HG03097 (cell line): ENCODE data around the gene C11orf91.
"Not testable (repeated sequence)": the region's sequence is repeated elsewhere in the genome, so short reads cannot be mapped to it uniquely, and the experiment has no call there.

Experiments used
- ATAC-seq: cut with Tn5 transposase; IDR thresholded peaks from one replicate; pipeline ENCODE4 v1.9.1; 2021; ENCODE audit not compliant: unreplicated experiment, low FRiP score

C11orf91 gene

DNA sequence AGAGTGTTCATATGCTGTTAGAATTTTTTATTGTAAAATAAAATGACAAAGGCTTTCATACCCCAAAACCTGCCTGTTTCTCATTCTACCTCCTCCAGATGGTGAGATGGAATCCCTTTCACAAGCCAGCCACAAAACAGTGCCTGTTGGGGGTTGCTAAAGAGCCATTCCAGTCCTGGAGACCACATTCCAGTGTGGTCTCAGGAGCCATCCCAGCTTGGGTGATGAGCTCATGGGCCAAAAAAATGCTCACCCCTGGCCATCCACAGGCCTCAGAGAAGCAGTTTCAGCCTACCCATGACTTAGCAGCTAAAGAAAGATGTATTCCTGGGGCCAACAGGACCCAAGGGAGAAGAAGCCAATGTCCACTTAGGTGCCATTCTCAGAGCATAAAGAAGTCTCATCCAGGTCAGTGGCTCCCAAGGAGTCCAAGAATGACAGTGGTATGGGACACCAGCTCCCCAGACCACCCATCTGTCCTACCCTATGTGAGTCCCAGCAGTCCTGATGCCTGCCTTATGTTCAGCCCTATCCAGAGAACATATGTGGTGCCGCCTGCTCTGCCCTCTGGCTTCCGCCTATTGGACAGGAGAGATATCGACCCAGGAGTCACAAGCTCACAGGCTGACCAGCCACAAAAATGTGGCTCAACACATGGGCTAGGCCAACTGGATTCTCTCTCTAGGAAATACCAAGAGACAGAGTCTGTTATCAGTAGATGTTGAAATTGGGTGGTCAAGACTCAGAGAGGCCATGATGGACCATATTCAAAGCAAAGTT lies 26.4 kb downstream of the C11orf91 start:
- ATAC-seq = no peak

DNA sequence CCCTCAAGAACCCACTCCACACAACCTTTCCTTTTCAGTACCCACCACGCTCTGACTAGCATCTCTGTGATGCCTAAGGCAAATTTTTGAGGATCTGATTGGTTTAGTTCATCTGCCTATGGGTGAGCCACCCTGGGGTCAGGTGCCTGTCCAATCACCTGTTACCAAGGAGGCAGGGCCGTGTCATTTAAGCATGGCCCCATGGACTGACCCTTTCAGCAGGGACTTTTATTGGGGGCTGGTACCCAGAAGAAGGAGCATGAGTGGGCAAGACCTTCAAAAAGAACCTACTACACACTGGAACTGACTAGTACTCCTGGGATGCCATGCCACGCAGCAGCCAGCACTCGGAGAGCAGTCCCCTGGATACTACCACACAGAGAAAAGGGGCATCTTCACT lies 28.4 kb downstream of the C11orf91 start:
- no peak for ATAC-seq

DNA sequence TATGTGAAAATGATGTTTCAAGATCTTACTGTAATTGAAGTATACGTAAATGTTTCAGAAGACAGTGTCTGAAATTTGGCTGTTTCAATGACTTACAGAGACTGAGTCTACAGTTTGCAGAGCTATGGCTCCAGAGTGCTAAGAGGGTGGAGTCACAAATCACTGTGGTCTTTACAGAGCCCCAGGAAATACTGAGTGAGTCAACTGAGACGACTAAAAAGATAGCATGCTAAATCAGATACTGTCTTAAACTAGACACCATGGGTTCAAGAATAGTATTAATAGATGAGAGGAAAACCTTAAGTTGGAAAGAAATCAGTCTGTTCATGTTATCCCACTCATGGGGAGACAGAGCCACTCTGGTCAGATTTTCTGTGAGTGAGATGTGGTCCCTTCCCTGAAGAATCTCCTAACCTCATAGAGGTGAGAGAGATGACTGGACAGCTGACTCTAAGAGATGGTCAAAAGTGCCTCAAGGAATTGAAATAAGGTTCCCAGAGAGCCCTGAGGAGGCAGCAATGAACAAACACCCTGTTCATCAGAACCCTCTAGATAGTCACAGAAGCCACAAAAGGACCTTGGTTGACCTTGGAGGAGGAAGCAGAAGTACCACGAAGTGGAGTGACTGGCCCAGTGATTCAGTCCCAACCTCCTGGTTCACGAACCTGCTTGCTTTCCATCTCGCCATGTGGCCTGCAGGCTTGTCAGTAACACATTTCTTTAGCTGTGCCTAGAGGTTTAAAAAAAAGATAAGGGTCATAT lies 30.2 kb downstream of the C11orf91 start:
- ATAC-seq = no peak

DNA sequence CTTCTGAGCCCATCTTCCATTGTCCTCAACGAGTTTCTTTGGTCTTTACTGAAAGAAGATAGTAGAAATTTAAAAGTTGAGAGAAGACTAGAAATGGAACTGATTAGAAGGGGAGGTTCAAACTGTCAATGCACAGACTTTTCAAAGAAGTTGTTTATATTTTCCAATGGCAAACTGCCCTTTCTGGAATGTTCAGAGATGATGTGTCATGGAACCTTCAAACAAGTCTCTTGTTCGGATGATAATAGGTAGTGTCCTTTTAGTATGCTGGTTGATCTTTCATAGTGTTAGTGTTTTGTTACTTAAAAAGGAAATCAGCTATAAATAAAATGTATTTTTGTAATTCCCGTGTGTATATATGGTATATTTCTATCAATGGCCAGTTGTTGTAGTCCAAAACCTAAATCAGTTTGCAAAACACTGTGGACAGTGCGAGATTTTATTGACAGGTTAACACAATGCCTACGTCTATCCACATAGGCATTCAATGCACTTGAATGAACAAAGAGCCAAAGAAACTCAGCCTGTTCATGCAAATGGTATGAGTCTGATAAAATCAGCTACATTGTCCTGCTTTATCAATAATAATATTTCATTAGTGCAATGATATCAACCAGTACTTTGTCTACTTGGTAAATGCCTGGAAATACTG lies 30.9 kb downstream of the C11orf91 start:
- ATAC-seq = no peak

DNA sequence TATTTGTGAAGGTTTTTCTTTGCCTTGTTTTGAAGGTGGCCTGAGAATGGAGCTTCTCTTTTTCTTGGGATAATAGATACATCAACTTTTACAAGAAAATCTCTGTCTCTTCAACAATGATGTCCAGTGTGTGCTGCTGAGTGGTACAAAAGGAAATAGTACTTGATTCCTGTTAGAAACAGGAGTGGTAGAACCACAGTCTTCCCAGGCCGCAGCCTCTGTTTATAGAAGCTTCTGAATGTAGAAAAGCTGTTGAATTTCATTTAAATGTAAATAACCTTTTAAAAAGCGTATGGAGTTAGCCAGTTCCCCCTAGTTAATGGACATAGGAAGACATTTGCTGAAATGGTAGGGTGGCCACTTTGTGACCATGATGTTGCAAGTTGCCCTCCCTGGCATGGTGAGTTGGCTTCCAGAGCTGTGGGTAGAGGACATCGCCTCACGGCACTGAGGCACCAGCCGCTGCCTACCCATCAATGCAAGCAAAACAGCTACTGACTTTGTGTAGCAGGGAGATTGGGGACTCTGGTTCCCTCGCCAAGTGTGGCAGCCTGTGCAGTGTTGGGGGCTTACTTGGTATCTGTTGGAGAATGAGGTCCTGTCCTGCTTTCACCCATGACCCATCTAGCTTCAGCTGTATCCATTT lies 31.6 kb downstream of the C11orf91 start:
- ATAC-seq = no peak

DNA sequence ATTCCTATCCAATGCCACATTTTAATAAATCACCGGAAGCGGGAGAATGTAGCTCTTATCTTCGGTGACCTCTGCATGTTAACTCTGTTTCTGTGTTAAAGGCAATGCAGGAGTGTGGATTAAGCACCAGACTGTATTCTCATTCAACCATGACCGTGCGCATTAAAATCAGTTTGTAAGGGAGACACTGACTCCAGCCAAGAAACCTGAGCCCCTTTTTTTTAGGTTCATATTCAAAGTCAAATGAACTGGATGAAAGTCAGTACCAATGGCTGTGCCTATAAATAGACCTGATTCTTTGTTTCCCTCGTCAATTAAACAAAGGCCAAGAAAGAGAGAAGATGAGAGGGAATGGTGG lies 32.2 kb downstream of the C11orf91 start:
- no peak for ATAC-seq

DNA sequence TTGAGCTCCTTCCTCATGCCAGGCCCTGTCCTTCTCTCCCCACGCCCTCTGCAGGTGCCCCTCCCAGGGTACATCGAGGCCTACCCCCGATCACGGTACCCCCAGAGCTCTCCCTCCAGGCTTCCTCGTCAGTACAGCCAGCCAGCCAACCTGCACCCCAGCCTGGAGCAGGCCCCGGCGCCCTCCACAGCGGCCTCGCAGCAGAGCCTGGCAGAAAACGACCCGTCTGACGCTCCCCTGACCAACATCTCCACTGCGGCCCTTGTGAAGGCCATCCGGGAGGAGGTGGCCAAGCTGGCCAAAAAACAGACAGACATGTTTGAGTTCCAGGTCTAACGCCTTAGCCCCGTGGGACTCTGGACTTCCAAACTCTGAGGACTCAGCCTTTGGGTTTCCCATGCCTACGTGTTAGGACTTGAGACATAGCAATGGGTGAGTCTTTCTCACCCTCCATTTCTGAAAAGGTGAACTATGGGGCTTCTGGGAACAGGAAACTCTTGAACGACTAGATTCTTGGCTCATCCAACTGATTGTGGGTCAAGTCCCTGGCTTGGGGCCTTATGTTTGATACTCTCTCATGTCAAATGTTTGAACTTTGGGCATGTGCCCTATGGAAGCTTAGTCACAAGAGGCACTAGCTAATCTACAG lies 32.7 kb downstream of the C11orf91 start:
- no peak for ATAC-seq

DNA sequence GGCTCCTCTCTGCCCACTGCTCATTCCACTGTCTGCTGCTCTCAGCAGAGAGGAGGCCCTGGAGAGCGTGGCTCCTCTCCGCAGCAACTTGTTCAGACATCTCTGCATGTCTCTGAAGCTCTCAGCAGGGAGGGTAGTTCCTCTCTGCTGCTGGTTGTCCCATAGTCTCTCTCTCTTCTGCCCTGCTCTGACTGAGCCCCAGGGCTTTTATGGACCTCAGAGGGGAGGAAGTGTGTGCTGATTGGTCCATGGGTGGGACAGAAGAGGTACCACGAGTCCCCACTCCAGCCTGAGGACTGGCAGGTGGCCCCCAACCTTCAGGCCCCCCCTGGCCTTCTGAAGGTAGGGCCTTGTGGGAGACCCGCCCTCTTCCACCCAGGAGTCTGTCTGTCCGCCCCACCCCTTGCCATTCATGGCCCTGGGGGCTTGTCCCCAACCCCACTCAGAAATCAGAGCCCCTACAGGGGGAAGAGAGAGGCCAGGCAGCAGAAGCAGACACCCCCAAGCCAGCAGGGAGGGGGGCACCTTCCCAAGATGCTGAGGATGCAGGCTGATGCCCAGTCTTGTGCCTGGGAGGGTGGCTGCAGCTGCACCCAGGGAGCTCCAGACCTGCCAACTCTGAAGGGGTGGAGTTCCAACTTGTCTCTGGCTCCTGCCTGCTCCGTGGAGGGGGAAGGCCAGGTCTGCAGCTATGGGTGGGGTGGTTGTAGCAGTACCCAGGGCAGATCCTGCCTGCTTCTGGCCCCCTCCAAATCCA lies 35.1 kb downstream of the C11orf91 start:
- no peak for ATAC-seq

DNA sequence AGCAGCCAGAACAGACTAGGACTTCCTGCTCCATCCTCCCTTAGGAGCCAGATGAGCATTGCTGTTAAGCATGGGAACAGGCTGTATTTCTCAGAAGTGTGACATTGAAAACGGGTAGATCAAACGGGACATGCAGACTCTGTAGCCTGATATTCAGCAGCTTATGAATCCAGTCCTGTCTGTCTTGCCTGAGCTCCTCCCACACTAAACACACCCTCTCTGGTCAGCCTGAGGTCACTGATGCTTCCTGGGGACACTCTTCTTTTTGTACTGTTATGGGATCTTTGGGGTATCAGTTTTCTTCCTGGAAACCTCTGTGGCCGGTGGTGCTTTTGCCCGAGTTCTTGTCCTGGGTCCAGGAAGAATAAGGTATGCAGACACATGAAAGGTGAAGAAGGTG lies 35.8 kb downstream of the C11orf91 start:
- ATAC-seq = no peak

DNA sequence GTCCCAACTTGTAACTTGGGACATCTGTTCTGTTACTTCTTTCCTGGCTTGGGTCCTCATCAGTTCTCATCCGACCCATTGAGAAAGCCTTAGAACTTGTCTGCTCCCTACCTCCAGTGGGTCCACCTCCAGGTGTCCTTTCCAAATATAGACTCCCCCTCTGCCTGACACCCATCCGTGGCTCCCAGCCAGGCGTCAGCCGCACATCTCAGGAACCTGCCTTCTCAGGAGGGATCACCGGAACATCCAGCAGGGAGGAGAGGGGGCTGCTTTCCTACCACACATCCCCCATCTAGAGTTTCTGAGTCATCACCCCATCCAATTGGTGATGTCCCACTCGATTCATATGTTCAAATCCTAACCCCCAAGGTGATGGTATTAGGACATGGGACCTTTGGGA lies 36.5 kb downstream of the C11orf91 start:
- ATAC-seq = no peak

DNA sequence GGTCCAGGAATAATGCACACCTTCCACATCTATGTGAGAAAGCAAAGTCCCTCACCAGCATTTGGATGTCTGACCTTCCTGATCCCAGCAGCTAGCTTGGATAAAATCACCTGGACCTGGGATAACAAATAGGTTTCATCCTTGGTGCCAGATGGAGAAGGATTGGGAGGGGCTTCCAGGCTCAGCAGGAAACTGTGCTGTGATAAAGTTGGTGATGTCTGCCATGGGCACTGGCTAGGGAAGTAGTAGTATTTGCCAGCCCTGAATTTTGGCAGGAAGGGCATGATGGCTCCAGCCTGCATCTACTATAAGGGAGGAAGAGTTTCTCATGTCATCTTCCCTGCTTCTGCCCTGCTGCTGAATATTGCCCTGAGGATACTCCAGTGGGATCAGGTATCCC lies 37.5 kb downstream of the C11orf91 start:
- no peak for ATAC-seq

DNA sequence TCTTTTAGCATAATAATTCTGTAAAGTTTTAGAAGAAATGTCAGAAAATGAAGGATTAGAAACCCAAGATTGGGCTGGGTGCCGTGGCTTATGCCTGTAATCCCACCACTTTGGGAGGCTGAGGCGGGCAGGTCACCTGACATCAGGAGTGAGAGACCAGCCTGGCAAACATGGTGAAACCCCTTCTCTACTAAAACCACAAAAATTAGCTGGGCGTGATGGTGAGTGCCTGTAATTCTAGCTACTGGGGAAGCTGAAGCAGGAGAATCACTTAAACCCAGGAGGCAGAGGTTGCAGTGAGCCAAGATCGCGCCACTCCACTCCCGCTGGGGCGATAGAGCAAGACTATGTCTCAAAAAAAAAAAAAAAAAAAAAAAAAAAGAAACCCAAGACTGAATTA lies 39.1 kb downstream of the C11orf91 start:
- ATAC-seq = not testable (repeated sequence)

DNA sequence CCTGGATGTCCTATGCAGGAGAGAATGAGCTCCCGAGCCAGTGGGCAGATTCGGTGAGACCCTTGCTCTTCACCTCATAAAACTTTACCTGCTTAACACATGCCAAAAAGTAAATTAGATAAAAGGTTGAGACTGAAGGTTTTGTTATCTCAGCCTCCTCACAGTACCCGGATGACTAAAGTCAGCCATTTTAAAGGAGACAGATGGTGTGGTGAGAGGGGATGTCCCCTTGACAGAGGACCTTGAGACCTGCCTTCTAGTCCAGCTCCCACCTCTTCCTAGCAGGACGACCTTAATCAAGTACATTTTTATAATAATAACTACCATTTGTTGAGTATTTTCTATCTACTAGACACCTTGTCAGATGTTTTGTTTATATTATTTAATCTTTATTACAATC lies 39.7 kb downstream of the C11orf91 start:
- no peak for ATAC-seq

DNA sequence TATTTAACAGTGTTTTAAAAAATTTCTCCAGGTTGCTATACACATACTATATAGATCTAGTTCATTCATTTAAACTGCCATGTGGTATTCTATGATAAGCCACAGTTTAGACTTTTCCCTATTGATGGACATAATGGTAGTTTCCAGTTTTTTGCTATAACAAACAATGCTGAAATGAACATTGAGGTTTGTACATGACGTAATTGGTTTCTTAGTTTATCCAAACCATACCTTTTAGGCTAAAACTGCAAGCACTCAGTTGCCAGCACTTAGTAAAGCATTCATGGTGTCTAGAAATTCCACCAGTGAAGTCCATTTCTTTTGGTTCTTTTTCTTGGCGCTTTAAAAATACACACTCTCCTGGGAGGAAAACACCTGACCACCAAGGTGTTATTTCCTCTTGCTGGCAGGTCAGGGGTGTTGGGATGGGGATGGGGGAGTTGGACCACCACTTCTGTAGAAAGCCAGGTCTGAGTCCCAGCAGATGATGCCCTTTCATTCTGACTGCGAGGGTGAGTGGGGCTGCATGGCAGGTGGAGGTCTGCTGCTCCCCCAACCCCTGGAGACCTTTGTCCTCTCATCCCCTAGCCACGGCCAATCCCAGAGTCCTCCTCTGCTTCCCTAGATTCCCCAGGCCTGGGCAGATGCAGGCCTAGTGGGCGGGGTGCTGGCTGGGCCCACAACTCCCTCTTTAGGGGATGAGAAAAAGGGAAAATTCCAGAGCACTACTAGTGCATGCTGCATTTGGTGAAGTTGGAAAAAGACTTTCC lies 41.1 kb downstream of the C11orf91 start:
- ATAC-seq = no peak

DNA sequence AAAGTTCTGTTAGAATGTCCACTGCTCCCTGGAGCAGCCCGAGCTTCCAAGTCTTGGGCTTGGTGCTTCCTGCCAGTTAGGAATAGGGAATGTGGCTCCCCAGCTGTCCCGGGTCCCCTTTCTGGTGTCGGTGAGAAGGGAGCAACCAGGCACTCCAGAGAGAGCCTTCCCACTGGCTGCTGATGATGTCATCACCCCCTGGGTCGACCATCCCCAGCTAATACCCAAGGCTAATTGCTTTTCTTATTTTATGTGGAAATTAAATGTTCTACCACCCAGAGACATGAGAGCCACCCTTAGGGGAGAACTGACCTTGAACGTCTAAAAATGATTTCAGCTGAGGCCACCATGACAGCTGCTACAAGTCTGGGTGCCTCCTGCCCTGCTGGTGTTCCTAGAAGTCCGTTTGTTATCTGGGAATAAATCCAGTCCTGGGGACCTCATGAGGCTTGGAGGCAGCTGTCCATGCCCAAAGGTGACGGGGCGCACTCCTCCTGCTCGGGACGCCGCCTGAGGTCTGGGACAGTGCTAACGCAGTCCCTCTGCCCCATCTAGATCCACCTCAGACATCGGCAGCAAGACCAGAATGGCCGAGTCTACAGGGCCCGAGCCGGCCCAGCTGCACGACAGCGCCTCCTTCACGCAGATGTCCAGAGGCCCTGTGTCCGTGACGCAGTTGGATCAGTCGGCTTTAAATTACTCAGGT lies 42.3 kb downstream of the C11orf91 start:
- ATAC-seq = no peak

DNA sequence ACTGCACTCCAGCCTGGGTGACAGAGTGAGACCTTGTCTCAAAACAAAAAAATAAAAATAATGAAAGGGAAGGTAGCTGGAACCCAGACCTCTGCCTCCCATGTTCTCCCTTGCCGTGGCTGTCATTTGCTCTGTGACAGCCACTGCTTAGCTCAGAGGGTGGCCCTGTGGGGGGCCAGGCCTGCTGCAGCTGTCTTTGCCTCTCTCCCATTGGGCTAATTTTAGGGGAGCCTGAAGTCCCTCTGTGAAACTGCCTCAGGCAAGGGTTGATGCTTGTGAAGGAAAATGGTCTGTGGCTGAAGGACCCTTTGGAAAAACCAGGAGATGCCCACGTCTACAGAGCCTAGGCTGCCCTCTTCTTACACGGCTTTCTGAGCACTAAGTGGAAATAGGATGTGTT lies 42.9 kb downstream of the C11orf91 start:
- no peak for ATAC-seq

DNA sequence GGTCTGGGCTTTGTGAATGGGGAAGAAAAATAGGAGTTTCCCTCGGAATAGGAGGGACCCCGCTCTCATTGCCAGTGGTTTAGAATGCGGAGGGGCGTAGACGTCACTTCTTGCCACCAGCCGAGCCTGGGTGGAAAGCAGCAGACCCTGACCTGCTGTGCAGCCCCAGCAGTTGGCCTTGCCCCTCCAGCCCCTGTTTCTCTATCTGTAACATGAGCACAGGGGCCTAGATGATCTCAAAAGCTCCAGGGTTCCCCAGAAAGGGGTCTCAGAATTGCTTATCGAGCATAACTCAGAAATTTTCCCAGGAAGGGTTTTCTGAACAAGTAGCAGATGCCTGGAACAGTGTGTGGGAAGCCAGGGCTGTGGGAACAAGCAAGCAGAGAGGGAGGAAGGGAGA lies 43.9 kb downstream of the C11orf91 start:
- ATAC-seq = no peak

DNA sequence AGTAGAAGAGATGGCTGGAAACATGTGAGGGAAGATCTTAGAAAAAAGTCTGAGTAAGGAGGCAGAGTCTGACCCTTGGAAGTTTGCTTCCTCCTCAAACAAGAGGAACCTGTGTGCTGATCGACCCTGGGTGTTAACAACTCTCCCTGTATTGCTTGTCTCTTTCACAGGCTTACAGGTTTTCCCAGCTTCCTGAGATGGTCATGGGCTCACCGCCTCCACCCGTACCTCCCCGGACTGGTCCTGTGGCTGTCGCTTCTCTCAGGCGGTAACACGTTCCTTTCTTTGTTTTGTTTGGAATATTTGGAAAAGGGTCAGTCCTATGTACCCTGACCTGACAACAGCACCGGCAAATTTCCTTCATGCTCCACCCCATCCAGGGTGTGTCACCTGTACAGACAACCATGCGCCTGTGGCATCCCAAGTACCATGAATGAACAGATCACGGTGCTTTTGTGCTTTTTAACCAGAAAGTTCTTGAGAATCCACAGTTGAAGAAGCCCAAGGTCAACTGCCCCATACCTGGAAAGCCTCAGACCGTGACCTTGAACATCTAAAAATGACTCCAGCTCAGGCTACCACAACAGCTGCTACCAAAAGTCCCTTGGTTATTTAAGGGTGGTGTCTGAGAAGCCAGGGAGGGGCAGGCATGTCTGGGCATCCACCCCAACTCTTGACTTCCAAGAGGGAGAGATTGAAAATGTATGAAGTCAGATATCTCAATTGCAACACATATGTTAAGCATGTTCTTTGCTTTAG lies 44.6 kb downstream of the C11orf91 start:
- no peak for ATAC-seq
